NT2/D1 (cell line): Measurements from ENCODE around the gene NAALADL2.

Experiments used
- SUZ12 ChIP-seq: IDR thresholded peaks from 2 replicates; pipeline ENCODE4 v1.6.1; 2011; ENCODE audit not compliant: insufficient read length, insufficient read depth; ENCODE audit errors: extremely low read depth
- YY1 ChIP-seq: IDR thresholded peaks from 2 replicates; pipeline ENCODE4 v1.6.1; 2011; ENCODE audit not compliant: insufficient read length, insufficient read depth

- TF ChIP-seq YY1 (no peak), SUZ12 (no peak)
Measured at GRCh38 chr3:175702956-175703355, 843.8 kb downstream of the NAALADL2 start.
